Activated naive CD4-positive, alpha-beta T cell (primary cell): ENCODE results near the gene SAMD11.

Source experiments
- DNase-seq, 4 experiments: peaks; one replicate each; lab custom pipeline; 2025; lab: John Stamatoyannopoulos, UW

SAMD11 gene

DNA sequence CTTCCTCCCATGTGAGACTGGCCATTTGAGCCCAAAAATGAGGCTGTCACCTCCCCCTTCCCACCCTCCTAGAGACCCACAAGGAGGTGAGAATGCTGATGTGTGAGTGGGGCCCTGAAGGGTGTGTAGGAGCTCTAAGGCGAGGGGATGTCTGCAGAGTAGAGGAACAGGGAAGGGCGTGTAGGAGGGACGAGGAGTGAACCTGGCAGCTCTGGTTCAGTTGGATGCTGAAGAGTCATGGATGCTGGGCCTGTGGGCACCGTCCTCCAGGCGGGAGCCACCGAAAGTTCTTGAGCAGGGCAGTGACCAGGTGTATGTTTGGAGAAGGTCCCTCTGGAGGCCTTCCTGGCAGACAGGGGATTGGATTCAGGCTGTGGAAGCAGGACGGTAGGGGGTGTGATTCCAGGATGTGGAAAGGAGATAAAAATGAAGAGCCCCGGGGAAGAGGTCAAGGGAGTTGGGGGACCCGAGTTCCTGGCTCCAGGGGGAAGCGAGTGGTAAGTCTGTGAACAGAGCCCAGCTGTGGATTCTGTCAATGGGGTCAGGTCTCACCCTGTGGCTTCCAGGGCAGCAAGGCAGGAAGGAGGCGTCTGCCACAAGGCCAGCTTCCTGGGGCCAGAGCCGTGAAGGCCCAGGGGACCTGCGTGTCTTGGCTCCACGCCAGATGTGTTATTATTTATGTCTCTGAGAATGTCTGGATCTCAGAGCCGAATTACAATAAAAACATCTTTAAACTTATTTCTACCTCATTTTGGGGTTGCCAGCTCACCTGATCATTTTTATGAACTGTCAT, 7.9 kb downstream of the SAMD11 start:
- no peak for DNase-seq

DNA sequence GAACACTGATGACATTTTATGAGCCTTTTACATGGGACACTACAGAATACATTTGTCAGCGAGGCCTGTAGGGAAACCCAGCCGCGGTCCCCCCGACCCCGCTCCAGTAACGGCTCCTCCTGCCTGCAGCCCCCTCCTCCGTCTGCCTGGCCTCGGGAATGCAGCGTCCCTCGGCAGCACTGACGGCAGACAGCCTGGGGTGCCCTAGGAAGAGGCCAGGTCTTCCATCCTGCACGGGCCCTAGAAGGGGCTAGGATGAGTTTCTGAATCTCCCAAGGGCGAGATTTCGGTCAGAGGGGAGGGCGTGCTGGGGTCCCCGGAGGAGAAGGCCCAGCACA, 8.4 kb downstream of the SAMD11 start:
- DNase-seq, result no peak

DNA sequence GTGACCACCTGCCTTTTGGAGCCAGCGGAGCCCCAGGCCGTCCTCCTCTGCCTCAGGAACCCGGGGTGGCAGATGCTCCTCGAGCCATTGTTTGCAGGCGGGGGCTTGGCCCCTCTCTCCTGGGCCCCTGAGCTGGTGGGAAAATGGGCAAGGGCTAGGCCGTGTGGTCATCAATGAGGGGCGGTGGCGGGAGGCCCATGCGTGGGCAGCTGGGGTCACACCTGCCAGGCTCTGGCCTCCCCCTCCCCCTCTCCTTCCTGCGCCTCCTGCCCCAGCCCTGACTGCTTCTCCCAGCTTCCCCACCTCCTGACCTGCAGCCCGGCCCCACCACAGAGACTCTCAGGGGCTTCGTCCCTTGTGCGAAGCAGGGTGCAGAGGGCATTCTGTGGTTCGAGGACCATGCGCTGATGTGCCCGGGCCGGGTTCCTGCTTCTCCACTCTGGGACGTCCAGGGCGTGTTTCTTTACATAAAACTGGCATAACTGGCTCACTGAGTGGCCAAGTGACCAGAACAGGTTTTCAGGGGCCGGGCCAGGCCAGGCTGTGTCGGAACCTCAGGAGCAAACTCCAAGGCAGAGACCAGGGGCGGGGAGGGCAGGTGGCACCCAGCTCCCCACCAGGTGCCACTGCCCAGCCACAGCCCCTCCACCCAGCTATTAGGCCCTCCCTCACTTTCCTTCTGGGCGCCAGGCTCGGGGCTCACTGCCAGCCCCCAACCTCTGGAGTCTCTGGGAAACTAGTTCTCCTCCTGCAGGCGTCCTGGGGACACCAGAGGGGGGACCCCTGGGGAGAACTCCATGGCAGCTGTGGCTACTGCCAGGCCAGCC, 9.3 kb downstream of the SAMD11 start:
- DNase-seq, result no peak

DNA sequence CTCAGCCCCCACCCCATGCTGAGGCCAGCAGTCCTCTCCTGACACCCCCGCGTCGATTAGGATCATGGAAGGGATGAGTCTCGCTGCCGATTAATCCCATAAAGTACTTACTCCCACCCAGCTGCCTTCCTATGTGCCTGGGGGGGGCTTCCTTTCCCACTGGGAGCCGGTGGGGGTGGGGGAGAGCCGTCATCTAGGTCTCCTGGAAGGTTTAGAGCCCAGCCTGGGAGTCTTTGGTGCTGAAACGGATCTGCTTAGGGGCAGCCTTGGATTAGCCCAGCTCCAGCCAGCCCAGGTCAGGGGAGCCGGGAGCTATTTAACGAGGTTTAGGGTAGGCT, 9.8 kb downstream of the SAMD11 start:
- DNase-seq, result no peak

DNA sequence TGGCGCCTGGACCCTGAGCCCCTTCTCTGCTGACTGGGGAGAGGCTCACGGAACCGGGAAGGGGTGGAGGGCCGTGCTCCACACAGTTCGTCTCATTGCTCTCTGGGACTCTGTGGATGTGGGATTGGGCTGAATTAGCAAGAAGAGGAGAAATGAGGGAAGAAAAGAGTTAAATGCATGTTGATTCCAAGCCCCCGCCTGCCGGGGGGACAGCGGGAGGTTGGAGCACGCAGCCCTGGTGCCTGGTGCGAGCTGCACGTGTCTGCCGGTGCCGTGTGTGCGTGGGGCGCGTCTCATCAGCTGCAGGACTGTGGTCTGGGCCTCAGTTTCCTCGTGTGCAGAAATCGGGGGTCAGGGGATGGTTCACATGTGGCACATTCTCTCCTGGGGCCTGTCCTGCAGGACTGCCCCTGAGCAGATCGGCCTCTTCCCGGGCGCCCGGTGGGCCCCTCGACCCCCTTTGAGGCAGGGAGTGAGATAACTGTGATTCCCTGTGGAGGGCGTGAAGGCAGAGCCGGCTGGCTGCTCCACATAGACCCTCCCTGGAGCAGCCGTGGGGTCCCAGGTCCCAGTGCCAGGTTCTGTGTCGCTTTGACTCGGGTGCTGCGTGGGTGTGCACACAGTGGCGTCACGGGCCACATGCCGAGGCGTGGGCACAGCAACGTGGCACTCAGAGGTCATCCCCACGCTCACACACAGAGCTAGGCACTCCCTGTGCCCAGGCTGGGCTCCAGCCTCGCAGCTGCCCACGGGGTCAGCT, 11.4 kb downstream of the SAMD11 start:
- DNase-seq, result no peak

DNA sequence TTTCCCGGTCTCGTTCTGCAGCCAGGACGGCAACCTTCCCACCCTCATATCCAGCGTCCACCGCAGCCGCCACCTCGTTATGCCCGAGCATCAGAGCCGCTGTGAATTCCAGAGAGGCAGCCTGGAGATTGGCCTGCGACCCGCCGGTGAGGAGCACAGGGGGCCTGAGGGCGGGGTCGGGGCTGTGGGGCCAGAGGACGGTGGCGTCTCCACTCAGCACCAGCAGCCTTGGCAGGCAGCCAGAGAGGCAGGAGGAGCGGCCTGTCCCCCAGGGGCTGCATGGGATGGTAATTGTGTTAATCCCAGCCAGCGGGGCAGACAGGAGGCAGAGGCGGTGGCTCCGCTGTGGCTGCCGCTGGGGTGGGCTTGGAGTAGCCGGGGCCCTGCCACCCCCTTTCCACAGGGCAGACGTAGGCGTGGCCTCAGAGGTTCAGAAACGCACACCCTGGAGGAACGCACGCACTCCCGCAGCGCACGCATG, 12.1 kb downstream of the SAMD11 start:
- DNase-seq, result no peak

DNA sequence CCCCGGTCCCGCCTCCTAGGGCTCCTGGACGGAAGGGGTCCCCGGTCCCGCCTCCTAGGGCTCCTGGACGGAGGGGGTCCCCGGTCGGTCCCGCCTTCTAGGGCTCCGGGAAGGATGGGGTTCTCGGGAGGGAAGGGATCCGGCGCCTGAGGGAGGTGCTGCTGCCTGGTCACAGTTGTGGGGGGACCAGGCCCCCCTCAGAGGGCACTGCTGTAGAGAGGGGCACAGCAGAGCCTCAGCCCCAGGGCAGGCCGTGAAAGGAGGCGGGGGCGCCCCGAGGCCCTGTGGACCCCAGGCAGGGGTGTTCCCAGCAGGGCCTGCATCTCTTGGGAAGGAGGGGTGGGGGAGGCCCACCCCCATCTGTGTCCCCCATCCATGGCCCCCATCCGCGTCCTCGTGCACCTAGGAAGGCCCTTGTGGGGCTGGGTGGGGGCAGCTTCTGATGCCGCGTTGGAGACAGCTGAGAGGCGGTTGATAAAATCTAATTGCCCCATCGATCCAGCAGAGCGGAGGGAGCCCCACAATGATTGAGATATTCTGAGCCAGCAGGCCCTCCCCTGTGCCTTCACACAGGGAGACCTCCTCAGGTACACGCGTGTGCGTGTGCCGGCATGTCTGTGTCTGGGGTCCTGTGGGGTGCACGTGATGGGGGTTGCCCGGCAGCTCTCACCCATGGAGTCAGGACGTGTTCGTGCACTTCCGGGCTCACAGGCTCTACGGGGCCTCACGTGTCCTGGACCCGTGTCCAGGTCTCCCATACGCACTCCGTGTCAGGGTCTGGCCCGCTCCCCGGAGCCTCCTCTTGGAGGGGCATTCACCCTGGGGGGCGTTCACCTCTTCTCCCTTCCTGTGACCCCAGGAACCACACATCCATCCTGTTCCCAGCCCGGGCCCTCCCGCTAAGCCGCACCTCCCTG, 12.9 kb downstream of the SAMD11 start:
- DNase-seq, result no peak

DNA sequence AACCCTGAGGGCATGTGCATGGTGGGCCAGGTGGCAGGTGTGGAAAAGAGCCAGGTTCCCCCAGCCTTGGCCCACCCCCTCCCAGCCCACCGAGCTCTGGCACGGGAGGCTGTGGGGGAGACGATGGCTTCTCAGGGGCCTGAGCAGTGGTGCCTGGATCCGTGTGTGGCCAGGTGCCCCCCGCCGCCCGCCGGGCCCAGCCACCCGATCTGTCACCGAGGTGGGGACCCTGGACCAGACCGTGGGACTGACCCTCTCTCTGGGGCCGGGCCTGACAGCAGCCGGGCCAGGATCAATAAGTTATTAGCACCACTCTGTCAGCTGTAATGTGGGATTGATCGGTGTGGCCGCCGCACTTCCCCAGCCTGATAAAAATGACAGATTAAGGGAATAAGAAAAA, 13.8 kb downstream of the SAMD11 start:
- no peak for DNase-seq

DNA sequence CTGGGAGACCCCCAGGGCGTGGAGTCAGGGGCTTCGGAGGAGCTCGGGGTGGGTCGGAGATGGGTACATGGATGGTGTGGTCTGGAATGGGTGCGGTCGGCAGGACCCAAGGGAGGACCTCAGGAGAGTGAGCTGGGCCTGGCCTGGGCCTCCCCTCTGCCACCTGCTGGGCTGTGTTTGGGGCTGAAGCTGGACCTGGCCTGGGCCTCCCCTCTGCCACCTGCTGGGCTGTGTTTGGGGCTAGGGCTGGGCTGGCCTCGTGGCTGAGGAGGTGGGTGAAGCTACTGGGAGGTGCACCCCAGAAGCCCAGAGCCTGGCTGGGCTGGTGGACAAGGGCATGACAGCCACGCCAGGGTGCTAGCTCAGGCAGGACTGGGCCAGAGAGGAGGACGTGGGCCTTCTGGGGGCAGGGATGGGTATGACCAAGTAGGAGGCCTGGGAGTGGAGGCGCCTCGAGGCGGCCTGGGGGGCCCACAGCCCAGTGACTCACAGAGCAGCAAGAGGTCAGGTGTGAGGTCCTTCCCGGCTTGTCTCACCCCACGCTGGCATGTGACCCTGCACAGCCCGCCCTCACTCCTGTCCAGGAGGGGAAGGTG, 14.5 kb downstream of the SAMD11 start:
- no peak for DNase-seq

DNA sequence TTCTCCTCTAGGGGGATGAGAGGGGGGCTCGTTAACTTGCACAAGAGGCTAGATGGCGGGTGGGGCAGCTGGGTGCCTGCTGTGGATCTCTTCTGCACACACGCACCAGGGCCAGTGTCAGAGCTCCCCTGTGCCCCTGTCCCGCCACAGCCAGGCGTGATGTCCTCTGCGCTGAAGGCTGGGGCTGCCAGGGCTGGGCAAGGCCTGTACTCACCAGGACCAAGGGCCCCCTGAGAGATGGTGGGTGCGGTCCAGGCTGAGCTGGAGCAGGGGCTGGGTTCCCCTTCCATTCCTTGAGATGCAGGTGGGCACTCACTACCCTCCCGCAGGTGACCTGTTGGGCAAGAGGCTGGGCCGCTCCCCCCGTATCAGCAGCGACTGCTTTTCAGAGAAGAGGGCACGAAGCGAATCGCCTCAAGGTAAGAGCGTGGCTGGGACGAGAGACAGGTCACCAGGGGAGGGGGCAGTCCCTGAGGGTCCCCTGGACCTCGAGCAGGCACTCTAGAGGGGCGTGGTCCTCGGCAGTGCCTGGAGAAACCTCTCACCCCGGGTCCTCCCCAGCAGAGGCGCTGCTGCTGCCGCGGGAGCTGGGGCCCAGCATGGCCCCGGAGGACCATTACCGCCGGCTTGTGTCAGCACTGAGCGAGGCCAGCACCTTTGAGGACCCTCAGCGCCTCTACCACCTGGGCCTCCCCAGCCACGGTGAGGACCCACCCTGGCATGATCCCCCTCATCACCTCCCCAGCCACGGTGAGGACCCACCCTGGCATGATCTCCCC, 15.2 kb downstream of the SAMD11 start:
- no peak for DNase-seq

DNA sequence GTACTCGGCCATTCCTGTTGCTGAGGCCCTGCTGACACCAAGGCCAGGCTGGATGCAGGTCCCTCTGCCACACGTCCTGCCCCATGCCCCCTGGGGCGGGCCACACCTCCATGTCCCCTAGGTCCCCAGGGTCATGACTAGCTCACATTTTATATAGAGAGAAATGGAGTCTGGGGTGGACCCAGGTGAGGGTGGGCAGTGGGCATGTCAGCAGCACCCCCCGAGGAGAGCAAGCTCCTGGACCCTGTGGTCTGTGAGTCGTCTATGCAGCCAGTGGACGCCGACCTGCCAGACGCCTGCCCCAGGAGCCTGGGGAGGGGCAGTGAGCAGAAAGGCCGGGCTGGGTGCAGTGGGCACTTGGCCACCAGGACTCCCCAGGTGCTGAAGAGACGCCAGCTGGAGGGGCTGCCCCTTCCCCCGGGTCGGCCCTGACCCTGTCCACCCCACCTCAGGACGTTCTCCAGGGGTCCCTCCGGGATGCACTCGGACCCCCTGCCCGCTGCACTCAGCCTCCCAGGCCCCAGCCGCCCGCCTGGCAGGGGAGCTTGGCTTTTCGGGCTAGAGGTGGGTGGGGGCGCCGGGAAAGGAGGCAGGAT, 15.9 kb downstream of the SAMD11 start:
- DNase-seq, result no peak

DNA sequence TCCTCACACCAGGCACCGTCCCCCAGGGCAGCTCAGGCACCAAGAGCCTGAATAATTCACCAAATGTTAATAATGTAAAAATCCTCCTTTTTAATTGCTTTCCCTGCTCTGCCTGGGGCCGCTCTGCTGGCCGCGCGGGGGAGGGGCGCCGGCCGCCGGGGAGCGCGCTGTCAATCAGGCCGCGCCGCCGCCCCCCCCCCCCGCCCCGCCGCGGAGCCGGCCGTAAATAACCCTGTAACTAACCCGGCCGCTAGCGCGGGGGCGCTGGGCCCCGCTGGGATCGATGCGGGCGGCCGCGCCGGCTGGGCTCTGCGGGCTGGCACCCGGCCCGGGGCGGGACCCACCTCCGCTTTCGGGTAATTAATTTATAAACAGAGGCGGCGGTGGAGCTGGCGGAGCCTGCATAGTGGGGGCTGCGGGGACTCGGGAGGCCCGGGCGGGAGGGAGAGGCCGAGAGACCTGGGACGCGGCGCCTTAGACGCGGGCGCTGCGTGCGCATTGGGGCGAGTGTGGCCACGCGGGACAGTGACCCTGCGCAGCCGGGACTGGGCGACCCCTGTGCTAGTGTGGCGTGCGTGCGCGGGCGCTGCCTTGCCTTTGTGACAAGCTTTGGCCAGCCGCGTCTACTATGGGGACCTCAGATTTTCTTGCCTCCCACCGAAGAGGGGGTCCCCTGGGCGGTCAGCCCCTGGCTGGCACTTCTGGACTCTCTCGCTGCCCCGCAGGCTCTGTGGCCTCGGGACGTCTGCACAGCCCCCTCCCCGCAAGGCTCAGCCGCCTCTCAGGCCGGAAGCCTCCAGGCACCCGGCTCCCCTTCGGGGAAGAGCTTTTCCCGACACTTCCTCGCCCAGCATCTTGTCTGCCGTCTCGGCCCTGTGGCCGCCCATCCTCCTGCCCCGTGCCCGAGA, 16.6 kb downstream of the SAMD11 start:
- DNase-seq, result no peak

DNA sequence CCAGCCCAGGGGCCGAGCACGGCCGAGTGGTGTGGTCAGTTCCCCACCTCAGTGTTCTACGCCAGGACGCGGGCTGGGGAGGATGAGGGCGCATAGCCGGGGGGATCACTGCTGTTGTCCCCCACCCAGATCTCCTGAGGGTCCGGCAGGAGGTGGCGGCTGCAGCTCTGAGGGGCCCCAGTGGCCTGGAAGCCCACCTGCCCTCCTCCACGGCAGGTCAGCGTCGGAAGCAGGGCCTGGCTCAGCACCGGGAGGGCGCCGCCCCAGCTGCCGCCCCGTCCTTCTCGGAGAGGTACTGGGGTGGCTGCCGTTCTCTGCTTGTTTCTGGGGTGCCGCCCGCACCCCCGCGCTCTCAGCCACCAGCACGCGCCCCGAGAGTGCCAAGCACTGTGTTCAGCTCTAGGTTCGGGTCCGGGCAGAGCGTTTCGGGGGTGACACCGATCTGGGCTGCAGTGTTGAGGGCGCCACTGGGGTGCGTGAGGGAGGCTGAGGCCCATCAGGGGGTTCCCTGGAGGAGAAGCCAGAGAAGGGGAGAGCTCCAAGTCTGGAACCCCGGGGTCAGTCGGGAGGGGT, 17.4 kb downstream of the SAMD11 start:
- no peak for DNase-seq

DNA sequence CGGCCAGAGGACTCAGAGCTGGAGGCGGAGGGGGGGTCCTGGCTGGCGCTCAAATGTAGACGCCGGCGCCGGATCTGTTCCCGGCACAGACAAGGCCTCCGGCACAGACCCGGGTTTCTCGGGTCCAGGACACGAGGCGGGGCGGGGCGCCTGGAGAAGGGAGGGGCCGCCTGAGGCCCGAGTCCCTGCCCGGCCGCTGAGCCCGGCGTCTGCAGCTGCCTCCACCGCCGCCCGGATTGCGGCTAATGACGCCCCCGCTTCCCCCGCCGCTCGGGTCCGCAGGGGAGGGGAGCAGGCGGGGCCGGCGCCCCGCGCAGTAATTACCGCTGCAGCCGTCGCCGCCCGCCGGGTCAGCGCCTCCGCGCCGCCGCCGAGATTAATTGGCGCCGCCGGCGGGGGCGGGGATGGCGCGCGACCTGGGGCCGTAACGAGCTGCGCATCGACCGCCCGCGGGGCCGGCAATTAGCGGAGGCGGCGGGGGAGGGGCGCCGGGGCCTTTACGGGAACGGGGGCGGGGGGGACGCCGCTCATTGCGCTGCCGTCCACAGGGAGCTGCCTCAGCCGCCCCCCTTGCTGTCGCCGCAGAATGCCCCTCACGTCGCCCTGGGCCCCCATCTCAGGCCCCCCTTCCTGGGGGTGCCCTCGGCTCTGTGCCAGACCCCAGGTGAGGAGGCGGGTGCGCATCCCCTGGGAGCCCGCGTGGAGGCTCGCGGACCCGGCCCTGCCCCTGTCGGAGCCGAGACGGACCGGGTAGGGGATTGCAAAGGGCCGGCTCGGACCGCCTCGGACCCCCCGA, 18.1 kb downstream of the SAMD11 start:
- no peak for DNase-seq

DNA sequence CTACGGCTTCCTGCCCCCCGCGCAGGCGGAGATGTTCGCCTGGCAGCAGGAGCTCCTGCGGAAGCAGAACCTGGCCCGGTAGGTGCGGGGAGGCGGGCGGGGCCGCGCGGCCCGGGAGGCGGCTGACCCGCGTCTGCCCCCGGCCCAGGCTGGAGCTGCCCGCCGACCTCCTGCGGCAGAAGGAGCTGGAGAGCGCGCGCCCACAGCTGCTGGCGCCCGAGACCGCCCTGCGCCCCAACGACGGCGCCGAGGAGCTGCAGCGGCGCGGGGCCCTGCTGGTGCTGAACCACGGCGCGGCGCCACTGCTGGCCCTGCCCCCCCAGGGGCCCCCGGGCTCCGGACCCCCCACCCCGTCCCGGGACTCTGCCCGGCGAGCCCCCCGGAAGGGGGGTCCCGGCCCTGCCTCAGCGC, 18.7 kb downstream of the SAMD11 start:
- no peak for DNase-seq

DNA sequence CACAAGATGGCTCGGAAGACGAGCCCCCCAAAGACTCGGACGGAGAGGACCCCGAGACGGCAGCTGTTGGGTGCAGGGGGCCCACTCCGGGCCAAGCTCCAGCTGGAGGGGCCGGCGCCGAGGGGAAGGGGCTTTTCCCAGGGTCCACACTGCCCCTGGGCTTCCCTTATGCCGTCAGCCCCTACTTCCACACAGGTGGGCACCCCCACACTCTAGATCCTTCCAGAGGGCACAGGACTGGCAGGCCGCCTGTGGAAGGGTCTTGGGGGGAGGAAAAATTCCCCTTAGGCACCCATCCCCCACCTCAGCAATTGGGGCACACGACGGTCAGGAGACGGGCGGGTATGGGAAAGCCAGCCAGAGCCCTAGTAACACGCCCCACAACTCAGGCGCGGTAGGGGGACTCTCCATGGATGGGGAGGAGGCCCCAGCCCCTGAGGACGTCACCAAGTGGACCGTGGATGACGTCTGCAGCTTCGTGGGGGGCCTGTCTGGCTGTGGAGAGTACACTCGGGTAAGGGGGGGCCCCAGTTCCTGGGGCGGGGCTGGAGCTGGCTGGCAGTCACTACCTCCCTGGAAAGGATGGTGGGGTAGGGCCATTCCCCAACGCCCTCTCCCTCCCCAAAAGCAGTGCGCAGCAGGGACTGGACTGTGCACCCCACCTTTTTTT, 19.3 kb downstream of the SAMD11 start:
- DNase-seq, result no peak
